CD8-positive, alpha-beta memory T cell (primary cell): ENCODE measurements around the gene STIM1. TPM values are rescaled to one million over a fixed set of nuclear protein-coding genes. Genes with fewer than 3 reads are reported as not detected.

Source experiments
- CTCF ChIA-PET: fragments of 350-600 bp; sonication (Branson Sonifier 250); formaldehyde crosslinking; loops from one replicate; lab custom pipeline; 2021; ENCODE audit warnings: antibody characterized with exemption; lab: Charles Lee
- POLR2A ChIA-PET: fragments of 350-600 bp; sonication (Branson Sonifier 250); formaldehyde crosslinking; loops from one replicate; lab custom pipeline; 2021; ENCODE audit warnings: antibody characterized with exemption; lab: Charles Lee
- DNase-seq, 5 donors: peaks; one replicate each; pipeline versions ENCODE4 v3.0.0 to v3.0.0-alpha.2; 2020 to 2022; ENCODE audit warnings: mixed read lengths in 1 of 5
- H3K27ac ChIP-seq: one replicate; pipeline ENCODE4 v1.7.0; 2013; ENCODE audit warnings: low read depth, mild to moderate bottlenecking, low read length, moderate library complexity
- H3K27me3 ChIP-seq: 2 replicates; pipeline ENCODE4 v1.7.0; 2013; ENCODE audit warnings: low read length, mild to moderate bottlenecking; ENCODE audit not compliant: insufficient read depth, poor library complexity, severe bottlenecking
- H3K36me3 ChIP-seq: 2 replicates; pipeline ENCODE4 v1.7.0; 2013; ENCODE audit warnings: mild to moderate bottlenecking, low read length, moderate library complexity; ENCODE audit not compliant: insufficient read depth
- H3K4me1 ChIP-seq: 2 replicates; pipeline ENCODE4 v1.7.0; 2013; ENCODE audit warnings: mild to moderate bottlenecking, low read length, moderate library complexity; ENCODE audit not compliant: insufficient read depth
- H3K4me3 ChIP-seq: 2 replicates; pipeline ENCODE4 v1.7.0; 2013; ENCODE audit warnings: mild to moderate bottlenecking, low read length
- H3K9me3 ChIP-seq: 2 replicates; pipeline ENCODE4 v1.7.0; 2013; ENCODE audit warnings: mild to moderate bottlenecking, low read length
- H3K27ac Mint-ChIP-seq, 8 donors: one replicate each; pipeline ENCODE4 v1.8.0; 2020 to 2021; ENCODE audit warnings: mixed read lengths in 8 of 8, mild to moderate bottlenecking in 6 of 8, inconsistent platforms in 3 of 8, moderate library complexity in 3 of 8
- H3K27me3 Mint-ChIP-seq, 2 donors: one replicate each; pipeline ENCODE4 v1.8.0; 2020 to 2021; ENCODE audit warnings: mixed read lengths in 2 of 2, mild to moderate bottlenecking in 1 of 2, moderate library complexity in 1 of 2
- H3K36me3 Mint-ChIP-seq, 3 donors: one replicate each; pipeline ENCODE4 v1.8.0; 2020 to 2021; ENCODE audit warnings: mixed read lengths in 3 of 3, inconsistent platforms in 1 of 3, mild to moderate bottlenecking in 1 of 3
- H3K4me1 Mint-ChIP-seq, 3 donors: one replicate each; pipeline ENCODE4 v1.8.0; 2020 to 2021; ENCODE audit warnings: mixed read lengths in 3 of 3, inconsistent platforms in 1 of 3, mild to moderate bottlenecking in 1 of 3
- H3K4me3 Mint-ChIP-seq, 7 donors: one replicate each; pipeline ENCODE4 v1.8.0; 2020 to 2021; ENCODE audit warnings: mixed read lengths in 7 of 7, mild to moderate bottlenecking in 6 of 7, moderate library complexity in 4 of 7, inconsistent platforms in 2 of 7
- H3K9me3 Mint-ChIP-seq, 5 donors: one replicate each; pipeline ENCODE4 v1.8.0; 2020 to 2022; ENCODE audit warnings: mixed read lengths in 5 of 5, mild to moderate bottlenecking in 3 of 5, moderate library complexity in 2 of 5, inconsistent platforms in 1 of 5
- polyA plus RNA-seq: library from polyadenylated mRNA; unstranded; fragments of 300-500 nt; fragmentation: Illumina TruSeq; gene quantifications from one replicate; pipeline ENCODE4 v1.2.3, GENCODE V29; 2021
- total RNA-seq, 2 experiments: library from RNA; stranded (reverse); gene quantifications; one replicate each; pipeline ENCODE4 v1.2.3, GENCODE V29; 2021

STIM1 gene
- total and polyA plus RNA-seq, 3 experiments from 2014 or later, result 43.8 to 46.0 (median 45.6) TPM

DNA sequence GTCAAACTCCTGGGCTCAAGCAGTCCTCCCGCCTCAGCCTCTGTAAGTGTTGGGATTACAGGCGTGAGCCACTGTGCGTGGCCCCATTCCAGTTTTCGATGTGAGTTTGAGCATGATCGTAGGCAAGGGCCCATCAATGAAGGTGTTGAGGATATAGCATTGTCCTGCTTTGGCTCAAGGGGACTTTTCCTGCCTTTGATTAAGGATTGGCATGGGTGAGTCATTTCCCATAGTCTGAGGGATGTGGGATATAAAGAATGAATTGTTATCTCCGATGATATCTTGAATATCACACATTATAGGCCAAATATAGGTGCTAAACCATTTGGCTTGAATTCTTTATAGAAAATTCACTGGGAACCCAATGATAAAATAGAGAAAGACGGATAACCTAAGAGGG lies 30.4 kb downstream of the STIM1 start:
- peaks cover 50% of the 10 kb centered on the region for H3K4me1 ChIP-seq
- no peak for DNase-seq
- no peaks in the 10 kb centered on the region for H3K9me3 ChIP-seq
- ChIA-PET POLR2A (interaction anchor here (0.9 kb wide), 1 partner anchor 183 kb away, joined by 3 read pairs; no protein-coding TSS in a partner anchor), CTCF (interaction anchor here (0.6 kb wide), 1 partner anchor 29 kb away, joined by 5 read pairs; no protein-coding TSS in a partner anchor)
- H3K27ac ChIP-seq, result no peak overlapping the region
- no peaks in the 10 kb centered on the region for H3K36me3 ChIP-seq
- no peaks in the 10 kb centered on the region for H3K27me3 ChIP-seq
- H3K36me3 Mint-ChIP-seq, result peaks cover 0 to 6% (median 6%) of the 10 kb centered on the region in 3 donors
- no peaks in the 10 kb centered on the region for H3K27me3 Mint-ChIP-seq
- no peak overlapping the region for H3K4me3 Mint-ChIP-seq
- peaks cover 62 to 82% (median 76%) of the 10 kb centered on the region in 3 donors for H3K4me1 Mint-ChIP-seq
- H3K9me3 Mint-ChIP-seq, result no peaks in the 10 kb centered on the region
- H3K4me3 ChIP-seq, result no peak overlapping the region
- no peak overlapping the region for H3K27ac Mint-ChIP-seq

DNA sequence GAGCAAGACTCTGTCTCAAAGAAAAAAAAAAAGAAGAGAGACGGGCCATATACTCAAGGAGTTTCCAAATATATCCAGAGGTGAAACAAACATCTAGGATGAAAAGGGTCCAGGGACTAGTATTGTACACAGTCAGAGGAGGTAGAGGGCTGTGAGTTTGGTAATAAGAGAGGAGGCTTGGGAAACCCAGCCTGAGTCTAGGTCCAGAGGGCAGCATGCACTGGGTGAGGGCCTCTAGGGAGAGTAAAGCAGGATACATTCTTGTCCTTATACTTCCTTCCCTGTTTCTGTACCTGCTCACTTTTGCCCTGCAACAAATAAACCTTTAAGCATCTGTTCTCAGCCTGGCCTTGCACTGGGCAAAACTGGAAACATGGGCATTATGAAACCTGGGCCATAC lies 31.5 kb downstream of the STIM1 start:
- no peaks in the 10 kb centered on the region for H3K9me3 Mint-ChIP-seq
- ChIA-PET POLR2A (interaction anchor here (0.7 kb wide), 1 partner anchor 10 kb away, joined by 3 read pairs; no protein-coding TSS in a partner anchor), CTCF (interaction anchor here (1.3 kb wide), 1 partner anchor 38 kb away, joined by 4 read pairs; no protein-coding TSS in a partner anchor)
- peaks cover 59 to 81% (median 80%) of the 10 kb centered on the region in 3 donors for H3K4me1 Mint-ChIP-seq
- H3K4me3 ChIP-seq, result no peak overlapping the region
- H3K36me3 Mint-ChIP-seq, result peaks cover 0 to 9% (median 7%) of the 10 kb centered on the region in 3 donors
- no peak overlapping the region for H3K4me3 Mint-ChIP-seq
- H3K27me3 ChIP-seq, result no peaks in the 10 kb centered on the region
- H3K36me3 ChIP-seq, result no peaks in the 10 kb centered on the region
- DNase-seq, result no peak
- H3K27ac Mint-ChIP-seq, result peak overlapping the region in 4 of 8 donors; percentile 40 to 79 (median 63)
- no peak overlapping the region for H3K27ac ChIP-seq
- H3K4me1 ChIP-seq, result peaks cover 53% of the 10 kb centered on the region
- no peaks in the 10 kb centered on the region for H3K27me3 Mint-ChIP-seq
- no peaks in the 10 kb centered on the region for H3K9me3 ChIP-seq

DNA sequence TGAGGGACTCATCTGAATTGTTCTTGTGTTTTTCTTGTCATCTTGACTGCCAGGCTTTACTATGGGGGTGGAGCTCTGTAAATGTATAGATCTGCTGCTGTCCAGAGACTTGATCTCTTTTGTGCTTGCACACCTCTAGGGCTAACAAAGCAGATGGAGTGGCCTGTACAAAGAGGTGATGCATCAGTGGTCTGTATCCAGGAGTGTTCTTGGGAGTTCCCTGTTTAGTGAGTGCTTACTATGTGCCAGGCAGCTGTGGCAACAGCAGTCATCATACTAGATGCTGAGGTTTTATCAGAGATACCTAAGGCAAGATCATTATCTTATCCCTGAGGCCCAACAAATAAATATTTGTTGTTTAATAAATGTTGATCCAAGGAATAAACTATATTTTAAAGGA lies 33.4 kb downstream of the STIM1 start:
- H3K27ac Mint-ChIP-seq, result peak overlapping the region in 5 of 8 donors; percentile 3 to 85 (median 42)
- H3K4me3 Mint-ChIP-seq, result peak overlapping the region in 1 of 7 donors; percentile 30
- H3K9me3 Mint-ChIP-seq, result no peaks in the 10 kb centered on the region
- peaks cover 0 to 19% (median 15%) of the 10 kb centered on the region in 3 donors for H3K36me3 Mint-ChIP-seq
- Histone ChIP-seq H3K27me3 (no peaks in the 10 kb centered on the region), H3K4me1 (peaks cover 44% of the 10 kb centered on the region), H3K9me3 (no peaks in the 10 kb centered on the region), H3K27ac (no peak overlapping the region), H3K4me3 (no peak overlapping the region), H3K36me3 (no peaks in the 10 kb centered on the region)
- CTCF ChIA-PET, result interaction anchor here (3.2 kb wide), 1 partner anchor 34 kb away, joined by 10 read pairs; the partner anchor contains the start of gene STIM1
- POLR2A ChIA-PET, result no interaction called here
- H3K27me3 Mint-ChIP-seq, result no peaks in the 10 kb centered on the region
- DNase-seq, result no peak
- peaks cover 63 to 83% (median 83%) of the 10 kb centered on the region in 3 donors for H3K4me1 Mint-ChIP-seq

DNA sequence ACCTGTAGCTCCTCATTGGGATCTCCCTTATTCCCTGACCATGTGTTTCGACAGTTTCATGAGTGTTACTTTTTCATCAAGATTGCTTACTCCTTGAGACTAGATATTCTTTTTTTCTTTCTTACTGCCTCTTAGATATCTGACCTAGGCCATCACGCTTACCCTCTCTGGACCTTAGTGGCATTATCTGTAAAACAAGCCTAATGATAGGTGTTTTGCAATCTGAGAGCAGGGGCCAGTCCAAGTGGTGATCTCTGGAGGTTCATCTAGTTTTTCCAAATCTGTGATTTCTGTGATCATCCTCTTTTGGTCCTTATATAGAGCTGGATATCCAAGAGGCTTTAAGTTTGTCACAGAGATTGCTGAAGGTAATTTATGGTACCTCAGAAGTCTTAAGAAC lies 34.5 kb downstream of the STIM1 start:
- H3K4me1 ChIP-seq, result peaks cover 44% of the 10 kb centered on the region
- H3K27ac Mint-ChIP-seq, result peak overlapping the region in 2 of 8 donors; percentile 15 to 74
- H3K4me3 ChIP-seq, result no peak overlapping the region
- POLR2A ChIA-PET, result interaction anchor here (0.6 kb wide), 1 partner anchor 42 kb away, joined by 4 read pairs; no protein-coding TSS in a partner anchor
- no peak for DNase-seq
- no peaks in the 10 kb centered on the region for H3K9me3 Mint-ChIP-seq
- H3K27ac ChIP-seq, result no peak overlapping the region
- no peaks in the 10 kb centered on the region for H3K36me3 ChIP-seq
- no peaks in the 10 kb centered on the region for H3K27me3 ChIP-seq
- no peaks in the 10 kb centered on the region for H3K27me3 Mint-ChIP-seq
- H3K9me3 ChIP-seq, result no peaks in the 10 kb centered on the region
- peaks cover 62 to 82% (median 81%) of the 10 kb centered on the region in 3 donors for H3K4me1 Mint-ChIP-seq
- H3K36me3 Mint-ChIP-seq, result peaks cover 0 to 20% (median 12%) of the 10 kb centered on the region in 3 donors
- no peak overlapping the region for H3K4me3 Mint-ChIP-seq
- CTCF ChIA-PET, result interaction anchor here (0.9 to 3.2 kb wide), 4 partner anchors 11 to 35 kb away, joined by 3 to 10 read pairs (median 4); partner anchors contain the start of gene STIM1

DNA sequence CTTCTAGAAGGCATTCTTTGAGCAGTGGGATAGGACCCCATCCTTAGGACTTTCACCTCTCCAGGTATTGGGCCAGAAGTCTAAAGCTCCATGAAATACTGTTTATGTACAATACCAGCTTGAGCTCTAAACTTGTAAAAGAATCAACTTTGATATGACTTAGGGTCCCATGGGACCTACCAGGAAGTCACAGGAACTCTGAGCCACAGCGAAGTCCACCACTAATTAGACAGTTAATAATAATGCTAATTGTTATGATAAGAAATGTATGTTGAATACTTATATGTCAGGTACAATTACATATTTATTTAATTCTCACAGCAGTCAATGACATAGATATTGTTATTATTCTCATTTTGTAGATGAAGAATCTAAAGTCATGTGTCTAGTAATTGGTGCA lies 35.3 kb downstream of the STIM1 start:
- Histone ChIP-seq H3K36me3 (no peaks in the 10 kb centered on the region), H3K4me1 (peaks cover 41% of the 10 kb centered on the region), H3K27me3 (no peaks in the 10 kb centered on the region), H3K4me3 (no peak overlapping the region), H3K27ac (no peak overlapping the region), H3K9me3 (no peaks in the 10 kb centered on the region)
- no peaks in the 10 kb centered on the region for H3K9me3 Mint-ChIP-seq
- POLR2A ChIA-PET, result no interaction called here
- peaks cover 65 to 87% (median 86%) of the 10 kb centered on the region in 3 donors for H3K4me1 Mint-ChIP-seq
- no peak for DNase-seq
- H3K27me3 Mint-ChIP-seq, result no peaks in the 10 kb centered on the region
- CTCF ChIA-PET, result interaction anchor here (0.6 to 3.2 kb wide), 5 partner anchors 10 to 182 kb away, joined by 3 to 10 read pairs (median 4); partner anchors contain the start of gene STIM1
- peak overlapping the region in 1 of 8 donors; percentile 7 for H3K27ac Mint-ChIP-seq
- H3K4me3 Mint-ChIP-seq, result no peak overlapping the region
- H3K36me3 Mint-ChIP-seq, result peaks cover 0 to 20% (median 12%) of the 10 kb centered on the region in 3 donors

DNA sequence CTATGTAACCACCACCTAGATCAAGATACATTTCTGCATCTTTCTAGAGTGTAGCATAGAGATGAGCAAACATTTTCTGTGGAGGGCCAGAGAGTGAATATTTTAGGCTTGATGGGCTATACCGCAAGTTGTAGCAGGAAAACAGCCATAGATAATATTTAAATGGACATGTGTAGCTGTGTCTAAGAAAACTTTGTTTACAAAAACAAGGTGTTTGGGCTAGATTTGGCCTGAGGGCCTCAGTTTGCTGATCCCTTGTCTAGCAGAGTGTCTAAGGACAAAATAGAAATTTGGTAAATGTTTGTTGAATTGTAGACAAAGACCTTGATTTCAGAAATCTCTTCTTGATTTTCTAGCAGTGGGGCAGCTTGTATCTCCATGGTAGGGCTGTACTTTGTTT lies 36.3 kb downstream of the STIM1 start:
- H3K27ac ChIP-seq, result no peak overlapping the region
- Mint-ChIP-seq H3K9me3 (no peaks in the 10 kb centered on the region), H3K27me3 (no peaks in the 10 kb centered on the region), H3K4me1 (peaks cover 69 to 91% (median 88%) of the 10 kb centered on the region in 3 donors), H3K27ac (peak overlapping the region in 3 of 8 donors; percentile 7 to 75 (median 51)), H3K4me3 (no peak overlapping the region), H3K36me3 (peaks cover 0 to 18% (median 12%) of the 10 kb centered on the region in 3 donors)
- no peak for DNase-seq
- no peaks in the 10 kb centered on the region for H3K36me3 ChIP-seq
- peaks cover 37% of the 10 kb centered on the region for H3K4me1 ChIP-seq
- ChIA-PET POLR2A (no interaction called here), CTCF (interaction anchor here (0.8 to 0.9 kb wide), 2 partner anchors 37 to 157 kb away, joined by 3 read pairs; partner anchors contain the start of gene STIM1)
- no peaks in the 10 kb centered on the region for H3K9me3 ChIP-seq
- H3K4me3 ChIP-seq, result no peak overlapping the region
- no peaks in the 10 kb centered on the region for H3K27me3 ChIP-seq

DNA sequence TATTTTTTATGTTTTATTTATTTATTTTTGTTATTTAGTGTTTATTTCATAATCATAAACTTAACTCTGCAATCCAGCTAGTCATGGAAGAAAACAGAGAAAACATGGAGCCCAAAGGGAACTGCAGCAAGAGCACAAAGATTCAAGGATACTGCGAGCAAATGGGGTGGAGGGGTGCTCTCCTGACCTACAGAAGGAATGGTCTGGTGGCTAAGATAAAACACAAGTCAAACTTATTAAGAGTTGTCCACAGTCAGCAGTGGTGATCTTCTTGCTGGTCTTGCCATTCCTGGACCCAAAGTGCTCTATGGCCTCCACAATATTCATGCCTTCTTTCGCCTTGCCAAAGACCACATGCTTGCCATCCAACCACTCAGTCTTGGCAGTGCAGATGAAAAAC lies 36.7 kb downstream of the STIM1 start:
- H3K4me1 Mint-ChIP-seq, result peaks cover 68 to 91% (median 88%) of the 10 kb centered on the region in 3 donors
- DNase-seq, result no peak
- H3K36me3 ChIP-seq, result no peaks in the 10 kb centered on the region
- no peaks in the 10 kb centered on the region for H3K27me3 ChIP-seq
- peaks cover 34% of the 10 kb centered on the region for H3K4me1 ChIP-seq
- CTCF ChIA-PET, result interaction anchor here (0.8 to 0.9 kb wide), 2 partner anchors 37 to 157 kb away, joined by 3 read pairs; partner anchors contain the start of gene STIM1
- peak overlapping the region in 3 of 8 donors; percentile 4 to 93 (median 36) for H3K27ac Mint-ChIP-seq
- no peak overlapping the region for H3K27ac ChIP-seq
- no peaks in the 10 kb centered on the region for H3K27me3 Mint-ChIP-seq
- H3K4me3 Mint-ChIP-seq, result no peak overlapping the region
- H3K36me3 Mint-ChIP-seq, result peaks cover 0 to 15% (median 12%) of the 10 kb centered on the region in 3 donors
- no peak overlapping the region for H3K4me3 ChIP-seq
- no peaks in the 10 kb centered on the region for H3K9me3 Mint-ChIP-seq
- POLR2A ChIA-PET, result no interaction called here
- H3K9me3 ChIP-seq, result no peaks in the 10 kb centered on the region

DNA sequence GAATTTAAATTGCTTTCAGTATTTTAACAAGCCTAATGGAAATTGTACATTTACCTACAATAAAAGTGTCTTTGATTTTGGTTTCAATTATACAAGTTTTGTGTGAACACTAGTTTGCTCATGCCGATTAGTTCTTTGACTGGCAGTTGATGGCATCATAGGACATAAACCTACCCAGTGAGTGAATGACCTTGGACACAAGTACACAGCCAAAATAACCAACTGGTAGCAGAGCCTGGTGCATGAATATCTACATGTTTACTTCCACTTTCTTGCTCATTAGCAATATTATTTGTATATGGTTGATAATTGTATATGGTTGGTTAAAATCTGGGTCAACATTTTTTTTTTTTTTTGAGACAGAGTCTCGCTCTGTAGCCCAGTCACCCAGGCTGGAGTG lies 37.8 kb downstream of the STIM1 start:
- ChIA-PET POLR2A (no interaction called here), CTCF (interaction anchor here (1.2 to 4.4 kb wide), 2 partner anchors 12 to 39 kb away, joined by 5 to 22 read pairs; partner anchors contain the start of gene STIM1)
- Mint-ChIP-seq H3K27me3 (no peaks in the 10 kb centered on the region), H3K4me1 (peaks cover 59 to 81% (median 78%) of the 10 kb centered on the region in 3 donors), H3K36me3 (peaks cover 0 to 15% (median 12%) of the 10 kb centered on the region in 3 donors), H3K9me3 (peaks cover 0 to 1% (median 0%) of the 10 kb centered on the region in 5 donors), H3K4me3 (peak overlapping the region in 3 of 7 donors; percentile 29 to 54 (median 38)), H3K27ac (peak overlapping the region in 3 of 8 donors; percentile 36 to 76 (median 70))
- Histone ChIP-seq H3K9me3 (no peaks in the 10 kb centered on the region), H3K27me3 (no peaks in the 10 kb centered on the region), H3K36me3 (no peaks in the 10 kb centered on the region), H3K4me1 (peaks cover 25% of the 10 kb centered on the region), H3K27ac (no peak overlapping the region), H3K4me3 (no peak overlapping the region)
- no peak for DNase-seq
